ENCODE data around the gene FAM184B.

DNA sequence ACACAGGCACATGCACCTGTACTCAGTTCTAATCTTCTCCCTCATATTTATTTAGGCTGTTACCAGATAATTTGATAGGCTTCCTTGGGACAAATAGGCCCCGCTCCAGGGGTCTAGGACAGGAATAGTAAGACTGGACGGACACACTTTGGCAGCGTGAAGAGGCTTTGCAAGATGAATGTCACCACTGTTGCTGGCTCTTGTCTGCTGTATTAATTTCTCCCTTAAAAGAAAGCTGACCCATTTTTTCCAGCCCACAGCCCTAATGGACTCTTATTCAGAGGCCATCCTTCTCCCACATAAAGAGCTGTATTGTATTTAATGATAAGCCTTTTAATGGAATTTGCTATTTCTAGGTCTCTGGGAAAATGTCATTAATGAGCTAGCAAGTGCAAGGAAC is 18.0 kb downstream of the FAM184B start:
- no peak for TF ChIP-seq MAFK (IDR thresholded peaks at IDR 0.05; ENCODE audit: partially characterized antibody)
- no peak for TF ChIP-seq CHD2 (IDR thresholded peaks at IDR 0.05; ENCODE audit: low read length, partially characterized antibody)
- TF ChIP-seq, protein P1, sequence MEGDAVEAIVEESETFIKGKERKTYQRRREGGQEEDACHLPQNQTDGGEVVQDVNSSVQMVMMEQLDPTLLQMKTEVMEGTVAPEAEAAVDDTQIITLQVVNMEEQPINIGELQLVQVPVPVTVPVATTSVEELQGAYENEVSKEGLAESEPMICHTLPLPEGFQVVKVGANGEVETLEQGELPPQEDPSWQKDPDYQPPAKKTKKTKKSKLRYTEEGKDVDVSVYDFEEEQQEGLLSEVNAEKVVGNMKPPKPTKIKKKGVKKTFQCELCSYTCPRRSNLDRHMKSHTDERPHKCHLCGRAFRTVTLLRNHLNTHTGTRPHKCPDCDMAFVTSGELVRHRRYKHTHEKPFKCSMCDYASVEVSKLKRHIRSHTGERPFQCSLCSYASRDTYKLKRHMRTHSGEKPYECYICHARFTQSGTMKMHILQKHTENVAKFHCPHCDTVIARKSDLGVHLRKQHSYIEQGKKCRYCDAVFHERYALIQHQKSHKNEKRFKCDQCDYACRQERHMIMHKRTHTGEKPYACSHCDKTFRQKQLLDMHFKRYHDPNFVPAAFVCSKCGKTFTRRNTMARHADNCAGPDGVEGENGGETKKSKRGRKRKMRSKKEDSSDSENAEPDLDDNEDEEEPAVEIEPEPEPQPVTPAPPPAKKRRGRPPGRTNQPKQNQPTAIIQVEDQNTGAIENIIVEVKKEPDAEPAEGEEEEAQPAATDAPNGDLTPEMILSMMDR (IDR thresholded peaks at IDR 0.05), result no peak
- TF ChIP-seq POLR2A (IDR thresholded peaks at IDR 0.05; ENCODE audit: low read length), result no peak
- TF ChIP-seq, protein P2, sequence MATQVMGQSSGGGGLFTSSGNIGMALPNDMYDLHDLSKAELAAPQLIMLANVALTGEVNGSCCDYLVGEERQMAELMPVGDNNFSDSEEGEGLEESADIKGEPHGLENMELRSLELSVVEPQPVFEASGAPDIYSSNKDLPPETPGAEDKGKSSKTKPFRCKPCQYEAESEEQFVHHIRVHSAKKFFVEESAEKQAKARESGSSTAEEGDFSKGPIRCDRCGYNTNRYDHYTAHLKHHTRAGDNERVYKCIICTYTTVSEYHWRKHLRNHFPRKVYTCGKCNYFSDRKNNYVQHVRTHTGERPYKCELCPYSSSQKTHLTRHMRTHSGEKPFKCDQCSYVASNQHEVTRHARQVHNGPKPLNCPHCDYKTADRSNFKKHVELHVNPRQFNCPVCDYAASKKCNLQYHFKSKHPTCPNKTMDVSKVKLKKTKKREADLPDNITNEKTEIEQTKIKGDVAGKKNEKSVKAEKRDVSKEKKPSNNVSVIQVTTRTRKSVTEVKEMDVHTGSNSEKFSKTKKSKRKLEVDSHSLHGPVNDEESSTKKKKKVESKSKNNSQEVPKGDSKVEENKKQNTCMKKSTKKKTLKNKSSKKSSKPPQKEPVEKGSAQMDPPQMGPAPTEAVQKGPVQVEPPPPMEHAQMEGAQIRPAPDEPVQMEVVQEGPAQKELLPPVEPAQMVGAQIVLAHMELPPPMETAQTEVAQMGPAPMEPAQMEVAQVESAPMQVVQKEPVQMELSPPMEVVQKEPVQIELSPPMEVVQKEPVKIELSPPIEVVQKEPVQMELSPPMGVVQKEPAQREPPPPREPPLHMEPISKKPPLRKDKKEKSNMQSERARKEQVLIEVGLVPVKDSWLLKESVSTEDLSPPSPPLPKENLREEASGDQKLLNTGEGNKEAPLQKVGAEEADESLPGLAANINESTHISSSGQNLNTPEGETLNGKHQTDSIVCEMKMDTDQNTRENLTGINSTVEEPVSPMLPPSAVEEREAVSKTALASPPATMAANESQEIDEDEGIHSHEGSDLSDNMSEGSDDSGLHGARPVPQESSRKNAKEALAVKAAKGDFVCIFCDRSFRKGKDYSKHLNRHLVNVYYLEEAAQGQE (IDR thresholded peaks at IDR 0.05), result no peak
